Breast epithelium (tissue), 3 donors: ENCODE measurements around the gene CAPZA2.

ENCODE experiments used
- CTCF ChIP-seq, 3 donors: fragments of 450-650 bp; IDR thresholded peaks; one replicate each; pipeline ENCODE4 v1.5.1; 2016 to 2017; ENCODE audit warnings: antibody characterized with exemption in 3 of 3, mild to moderate bottlenecking in 3 of 3, moderate library complexity in 3 of 3
- POLR2AphosphoS5 ChIP-seq, 3 donors: sonication (generic); formaldehyde crosslinking; IDR thresholded peaks; one replicate each; pipeline ENCODE4 v1.6.1; 2017; ENCODE audit warnings: antibody characterized with exemption in 3 of 3

DNA sequence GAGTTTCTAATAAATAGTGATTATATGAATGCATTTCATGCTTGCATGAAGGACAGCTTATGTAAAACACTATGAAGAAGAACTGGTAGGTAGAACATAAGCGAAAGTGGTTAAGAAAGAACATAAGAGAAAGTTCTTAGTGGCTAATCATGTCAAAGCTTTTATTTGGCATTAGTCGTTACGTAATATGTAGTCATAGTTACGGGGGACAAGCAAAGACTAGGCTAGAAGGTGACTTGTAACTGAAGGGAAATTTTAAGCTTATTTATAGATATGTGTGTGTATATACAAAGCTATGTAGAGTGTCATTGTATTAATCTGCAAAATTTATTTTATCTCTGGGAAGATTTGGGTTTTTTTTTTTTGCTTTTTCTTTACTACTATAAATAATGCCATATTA lies 36.9 kb downstream of the CAPZA2 start:
- TF ChIP-seq CTCF (IDR thresholded peaks at IDR 0.05) = no peak
- TF ChIP-seq POLR2AphosphoS5 (IDR thresholded peaks at IDR 0.05) = no peak
